ENCODE data around the gene ELAC2.

DNA sequence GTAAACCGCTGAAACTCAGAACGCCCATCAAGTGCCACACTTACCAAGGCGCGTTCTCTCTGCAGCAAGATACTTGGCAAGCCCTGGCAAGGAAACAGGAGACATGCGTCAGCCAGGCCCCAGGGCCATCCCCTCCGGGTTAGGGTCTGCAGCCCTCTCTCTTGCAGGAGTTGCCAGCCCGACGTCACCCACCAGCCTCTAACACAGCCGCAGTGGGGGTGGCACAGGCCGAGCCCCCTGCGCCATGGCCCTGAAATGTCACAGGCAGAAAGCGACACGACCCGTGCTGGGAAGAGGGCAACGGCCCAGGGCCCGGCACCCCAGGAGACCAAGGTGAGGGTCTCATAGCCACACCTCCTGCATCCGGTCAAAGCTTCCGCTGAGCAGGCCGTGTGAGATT is 21.9 kb downstream of the ELAC2 start:
- TF ChIP-seq, protein P1, sequence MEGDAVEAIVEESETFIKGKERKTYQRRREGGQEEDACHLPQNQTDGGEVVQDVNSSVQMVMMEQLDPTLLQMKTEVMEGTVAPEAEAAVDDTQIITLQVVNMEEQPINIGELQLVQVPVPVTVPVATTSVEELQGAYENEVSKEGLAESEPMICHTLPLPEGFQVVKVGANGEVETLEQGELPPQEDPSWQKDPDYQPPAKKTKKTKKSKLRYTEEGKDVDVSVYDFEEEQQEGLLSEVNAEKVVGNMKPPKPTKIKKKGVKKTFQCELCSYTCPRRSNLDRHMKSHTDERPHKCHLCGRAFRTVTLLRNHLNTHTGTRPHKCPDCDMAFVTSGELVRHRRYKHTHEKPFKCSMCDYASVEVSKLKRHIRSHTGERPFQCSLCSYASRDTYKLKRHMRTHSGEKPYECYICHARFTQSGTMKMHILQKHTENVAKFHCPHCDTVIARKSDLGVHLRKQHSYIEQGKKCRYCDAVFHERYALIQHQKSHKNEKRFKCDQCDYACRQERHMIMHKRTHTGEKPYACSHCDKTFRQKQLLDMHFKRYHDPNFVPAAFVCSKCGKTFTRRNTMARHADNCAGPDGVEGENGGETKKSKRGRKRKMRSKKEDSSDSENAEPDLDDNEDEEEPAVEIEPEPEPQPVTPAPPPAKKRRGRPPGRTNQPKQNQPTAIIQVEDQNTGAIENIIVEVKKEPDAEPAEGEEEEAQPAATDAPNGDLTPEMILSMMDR (IDR thresholded peaks at IDR 0.05), result no peak
- no peak for TF ChIP-seq POLR2A (IDR thresholded peaks at IDR 0.05)
- TF ChIP-seq POLR2AphosphoS5 (IDR thresholded peaks at IDR 0.05), result no peak
